CD4-positive, alpha-beta T cell treated with Interleukin-2 at 100 ng/mL for 4 hours (primary cell): ENCODE measurements around the gene GOLGA8H.
"Not testable (repeated sequence)": the region's sequence is repeated elsewhere in the genome, so short reads cannot be mapped to it uniquely, and the experiment has no call there.

Source experiments
- DNase-seq: peaks from one replicate; pipeline ENCODE4 v3.0.0-alpha.2; 2020; ENCODE audit warnings: low spot score

The GOLGA8H gene, protein sequence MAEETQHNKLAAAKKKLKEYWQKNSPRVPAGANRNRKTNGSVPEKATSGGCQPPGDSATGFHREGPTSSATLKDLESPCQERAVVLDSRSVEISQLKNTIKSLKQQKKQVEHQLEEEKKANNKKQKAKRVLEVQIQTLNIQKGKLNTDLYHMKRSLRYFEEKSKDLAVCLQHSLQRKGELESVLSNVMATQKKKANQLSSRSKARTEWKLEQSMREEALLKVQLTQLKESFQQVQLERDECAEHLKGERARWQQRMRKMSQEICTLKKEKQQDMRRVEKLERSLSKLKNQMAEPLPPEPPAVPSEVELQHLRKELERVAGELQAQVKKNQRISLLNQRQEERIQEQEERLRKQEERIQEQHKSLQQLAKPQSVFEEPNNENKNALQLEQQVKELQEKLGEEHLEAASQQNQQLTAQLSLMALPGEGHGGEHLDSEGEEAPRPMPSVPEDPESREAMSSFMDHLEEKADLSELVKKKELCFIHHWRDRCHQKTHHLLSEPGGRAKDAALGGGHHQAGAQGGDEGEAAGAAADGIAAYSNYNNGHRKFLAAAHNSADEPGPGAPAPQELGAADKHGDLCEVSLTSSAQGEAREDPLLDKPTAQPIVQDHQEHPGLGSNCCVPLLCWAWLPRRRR

DNA sequence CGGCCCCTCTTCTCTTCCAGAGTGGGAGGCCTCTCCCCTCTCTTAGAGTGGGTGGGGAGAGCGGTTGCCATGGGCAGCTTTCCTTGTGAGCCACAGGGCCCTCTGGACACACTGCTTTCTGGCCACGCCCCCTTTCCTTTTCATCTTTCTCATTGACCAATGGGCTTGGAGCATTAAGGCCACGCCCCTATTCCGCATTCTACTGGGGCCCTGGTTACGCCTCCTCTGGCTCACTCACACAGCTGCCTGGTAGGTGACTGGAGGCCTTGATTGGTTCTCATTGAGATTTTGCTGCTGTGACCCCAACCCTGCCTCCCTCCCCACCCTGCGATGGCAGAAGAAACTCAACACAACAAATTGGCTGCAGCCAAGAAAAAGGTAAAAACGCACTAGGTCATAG, at the start of gene GOLGA8H:
TSS of gene GOLGA8H (plus strand) at position 233 of the 400 bp plus-strand sequence. CDS start at position 331, 98 bp downstream.
- not testable (repeated sequence) for DNase-seq

- not testable (repeated sequence) for DNase-seq
Measured at GRCh38 chr15:30566949-30567348, 36.9 kb upstream of the GOLGA8H start.

DNA sequence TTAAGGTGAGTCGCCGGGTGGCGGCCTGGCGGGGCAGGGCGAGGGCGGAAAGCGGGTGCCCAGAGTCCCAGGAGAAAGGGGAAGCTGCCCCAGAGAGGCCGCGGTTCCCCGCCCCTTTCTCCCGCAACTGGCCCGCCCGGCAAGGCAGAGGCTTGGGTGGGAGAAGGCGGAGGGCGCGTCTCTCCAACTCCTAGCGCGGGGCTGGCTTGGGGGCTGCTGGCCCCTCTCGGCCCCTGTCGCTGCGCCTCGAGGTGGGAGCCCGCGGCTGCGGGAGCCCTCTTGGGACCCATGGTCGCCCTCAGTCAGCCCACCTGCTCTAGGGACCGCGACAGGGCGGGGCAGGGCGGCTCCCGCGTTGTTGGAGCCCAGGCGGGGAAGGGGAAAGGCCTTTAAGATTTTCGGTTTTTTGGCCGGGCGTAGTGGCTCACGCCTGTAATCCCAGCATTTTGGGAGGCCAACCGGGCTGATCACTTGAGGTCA, 30.8 kb upstream of the GOLGA8H start:
- not testable (repeated sequence) for DNase-seq

DNA sequence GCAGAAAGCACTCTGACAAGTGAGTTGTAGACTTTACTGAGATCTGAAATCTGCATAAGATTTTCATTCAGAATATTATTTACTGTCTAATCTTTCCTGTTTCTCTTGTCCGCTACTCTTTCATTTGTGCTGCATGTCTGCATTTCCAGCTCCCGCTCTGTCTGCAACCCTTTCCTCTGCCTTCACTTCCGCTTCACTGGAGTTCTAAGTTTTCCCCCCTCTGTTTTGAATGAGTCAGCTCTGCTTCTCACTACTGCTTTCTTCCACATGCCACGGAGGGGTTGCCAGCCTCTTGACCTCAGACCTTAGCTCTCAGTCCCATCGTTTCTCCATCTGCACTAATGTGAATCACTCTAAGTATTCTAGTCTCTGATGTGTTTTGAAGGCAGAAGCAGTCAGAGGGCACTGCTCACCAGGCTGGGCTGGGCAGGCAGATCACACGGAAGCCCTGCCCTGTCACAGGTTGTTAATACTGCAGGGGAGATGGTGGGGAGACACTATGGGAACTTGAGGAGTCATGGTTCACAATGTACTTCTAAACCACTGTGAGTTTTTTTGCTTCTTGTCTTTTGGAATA, 24.3 kb upstream of the GOLGA8H start:
- not testable (repeated sequence) for DNase-seq

GRCh38 chr15:30580716-30581115, 23.1 kb upstream of the GOLGA8H start:
- not testable (repeated sequence) for DNase-seq

DNA sequence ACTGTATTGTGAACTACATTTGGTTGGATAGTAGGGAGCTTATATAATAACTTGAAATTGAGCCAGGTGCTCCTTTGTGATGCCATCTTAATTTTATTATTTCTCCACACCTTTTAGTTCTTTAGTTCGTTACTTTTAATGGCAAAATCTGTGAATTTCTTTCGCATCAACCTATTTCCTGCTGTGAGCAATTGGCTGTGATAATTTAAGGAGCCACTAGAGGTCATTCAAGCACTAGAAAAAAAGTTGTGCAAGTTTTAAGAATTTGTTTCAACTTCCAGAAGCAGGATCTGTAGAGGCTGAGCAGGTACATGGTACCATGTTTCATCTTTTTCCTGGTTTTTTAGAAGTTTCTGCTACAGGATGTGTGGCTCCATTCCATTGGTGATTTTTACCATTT, 4.9 kb upstream of the GOLGA8H start:
- not testable (repeated sequence) for DNase-seq

DNA sequence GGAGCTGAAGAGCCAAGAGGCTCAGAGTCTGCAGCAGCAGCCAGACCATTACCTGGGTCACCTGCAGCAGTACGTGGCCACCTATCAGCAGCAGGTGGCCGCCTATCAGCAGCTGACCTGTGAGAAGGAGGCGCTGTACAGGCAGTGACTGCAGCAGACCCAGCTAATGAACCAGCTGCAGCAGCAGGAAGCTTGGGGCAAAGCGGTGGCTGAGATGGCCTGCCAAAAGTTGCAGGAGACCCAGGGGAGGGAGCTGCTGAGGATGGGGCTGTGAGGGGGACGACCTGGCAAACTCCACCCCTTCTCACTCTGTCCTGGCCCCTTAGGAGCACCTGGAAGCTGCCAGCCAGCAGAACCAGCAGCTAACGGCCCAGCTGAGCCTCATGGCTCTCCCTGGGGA, 8.4 kb downstream of the GOLGA8H start:
- DNase-seq = not testable (repeated sequence)

GRCh38 chr15:30621342-30621741, 17.5 kb downstream of the GOLGA8H start:
- DNase-seq = not testable (repeated sequence)

GRCh38 chr15:30625436-30626193, 21.8 kb downstream of the GOLGA8H start, which contains the start of gene ARHGAP11B:
ARHGAP11B (plus strand) TSS chr15:30626128.
- peak; percentile 96 for DNase-seq

GRCh38 chr15:30626194-30626565, 22.4 kb downstream of the GOLGA8H start:
- DNase-seq = not testable (repeated sequence)

DNA sequence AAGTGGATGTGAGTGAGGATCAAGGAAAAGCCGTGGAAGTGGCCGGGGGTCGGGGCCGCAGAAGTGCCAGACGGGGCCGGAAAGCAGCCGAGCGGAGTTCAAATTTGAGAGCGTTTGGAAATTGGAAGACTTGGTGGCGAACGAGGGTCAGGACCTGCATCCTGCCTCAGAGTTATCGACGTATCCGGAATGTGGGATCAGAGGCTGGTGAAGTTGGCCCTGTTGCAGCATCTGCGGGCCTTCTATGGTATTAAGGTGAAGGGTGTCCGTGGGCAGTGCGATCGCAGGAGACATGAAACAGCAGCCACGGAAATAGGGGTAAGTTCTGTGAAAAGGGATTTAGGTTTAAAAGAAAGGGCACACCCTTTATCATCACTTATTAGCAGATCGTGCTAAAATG, 22.8 kb downstream of the GOLGA8H start:
- not testable (repeated sequence) for DNase-seq

DNA sequence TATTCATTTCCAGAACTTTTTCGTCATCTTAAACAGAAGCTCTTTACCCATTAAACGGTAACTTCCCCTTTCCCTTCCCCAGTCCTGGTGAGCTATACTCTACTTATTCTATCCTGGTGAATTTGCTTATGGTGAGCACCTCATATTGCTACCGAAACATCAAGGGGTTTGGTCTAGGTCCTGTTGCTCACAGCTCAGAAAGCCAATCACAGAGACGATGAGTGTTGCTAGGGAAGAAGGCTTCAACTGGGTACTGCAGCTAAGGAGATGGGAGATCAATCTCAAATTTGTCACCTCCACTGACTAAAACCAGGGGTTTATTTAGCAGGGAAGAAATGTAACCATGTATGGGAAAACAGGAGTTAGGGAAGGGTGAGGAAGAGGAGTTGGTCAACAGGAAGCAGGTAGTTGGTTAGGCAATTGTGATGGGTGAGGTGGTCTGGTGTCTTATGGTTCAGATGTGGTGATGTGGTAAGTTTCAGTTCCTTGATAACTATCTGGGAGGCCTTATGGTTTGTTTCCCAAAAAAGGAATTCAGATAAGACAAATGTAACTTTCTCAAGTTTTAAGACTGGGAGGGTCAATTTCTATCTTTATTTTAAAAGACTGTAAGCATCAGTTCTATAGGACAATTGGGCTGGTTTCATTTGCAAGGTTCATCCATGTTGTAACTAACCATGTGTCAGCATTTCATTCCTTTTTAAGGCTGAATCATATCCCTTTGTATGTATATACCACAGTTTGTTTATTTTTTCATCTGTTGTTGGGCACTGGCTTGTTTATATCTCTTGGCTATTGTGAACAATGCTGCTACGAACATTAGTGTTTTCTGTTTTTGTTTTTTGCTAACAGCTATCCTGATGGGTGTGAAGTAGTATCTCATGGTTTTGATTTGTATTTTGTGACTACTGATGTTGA, 46.4 kb downstream of the GOLGA8H start:
- no peak for DNase-seq

DNA sequence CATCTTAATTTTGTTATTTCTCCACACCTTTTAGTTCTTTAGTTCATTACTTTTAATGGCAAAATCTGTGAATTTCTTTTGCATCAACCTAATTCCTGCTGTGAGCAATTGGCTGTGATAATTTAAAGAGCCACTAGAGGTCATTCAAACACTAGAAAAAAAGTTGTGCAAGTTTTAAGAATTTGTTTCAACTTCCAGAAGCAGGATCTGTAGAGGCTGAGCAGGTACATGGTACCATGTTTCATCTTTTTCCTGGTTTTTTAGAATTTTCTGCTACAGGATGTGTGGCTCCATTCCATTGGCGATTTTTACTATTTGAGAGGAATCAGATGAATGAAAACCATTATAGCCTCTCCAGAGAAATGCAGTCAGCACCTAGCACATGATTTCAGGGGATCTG, 57.3 kb downstream of the GOLGA8H start:
- peak; percentile 34 for DNase-seq
